Right forelimb (tissue), 1 donor: Measurements from ENCODE around the gene HABP2.
A peak's percentile ranks its signal among the peaks of the same experiment; 100 is the strongest.

Experiments used
- DNase-seq: peaks from one replicate; pipeline ENCODE4 v3.0.0-alpha.2; 2018

The HABP2 gene

DNA sequence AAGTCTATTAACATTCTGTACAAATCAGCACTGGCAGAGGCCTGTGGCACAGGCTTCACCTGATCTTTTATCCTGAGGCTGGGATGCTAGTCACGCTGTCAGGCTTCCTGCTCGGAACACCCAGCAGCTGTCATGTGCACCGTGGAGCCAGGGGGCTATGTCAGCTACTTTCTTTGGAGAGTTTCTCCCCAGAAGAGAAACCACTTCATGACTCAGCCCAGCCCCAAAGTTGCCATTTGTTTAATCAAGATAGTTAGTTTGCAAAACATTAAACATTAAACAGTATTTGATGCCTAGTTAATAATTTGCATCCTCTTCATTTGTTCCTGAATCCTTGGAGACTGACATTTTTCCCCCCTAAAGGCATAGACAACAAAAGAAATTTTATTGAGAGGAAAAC lies at the start of gene HABP2:
TSS of gene HABP2 (plus strand) at position 353 of the 400 bp plus-strand sequence. CDS start 69 bp downstream, outside the sequence.
- no peak for DNase-seq

DNA sequence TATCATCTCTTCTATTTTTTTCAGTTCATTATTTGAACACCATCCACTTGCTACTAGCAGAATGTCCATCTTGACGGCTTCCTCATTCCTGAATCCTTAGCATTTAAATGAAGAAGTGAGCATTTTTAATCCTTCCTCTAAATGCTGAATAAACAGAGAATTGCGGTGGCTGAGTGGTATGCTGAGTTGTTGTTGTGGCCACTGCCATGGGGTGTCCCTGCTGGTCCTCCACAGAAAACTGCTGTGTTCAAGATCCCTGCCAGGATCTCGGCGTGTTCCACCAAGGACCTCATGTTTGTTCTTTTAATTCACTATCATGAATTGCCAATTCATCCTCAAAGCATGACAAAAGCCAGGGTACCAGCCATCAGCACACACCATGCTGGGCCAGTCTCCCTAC lies 48.9 kb upstream of the HABP2 start:
- DNase-seq, result no peak

- no peak for DNase-seq
Measured at GRCh38 chr10:113504423-113504822, 48.4 kb upstream of the HABP2 start.

- no peak for DNase-seq
Measured at GRCh38 chr10:113506476-113506875, 46.4 kb upstream of the HABP2 start.

DNA sequence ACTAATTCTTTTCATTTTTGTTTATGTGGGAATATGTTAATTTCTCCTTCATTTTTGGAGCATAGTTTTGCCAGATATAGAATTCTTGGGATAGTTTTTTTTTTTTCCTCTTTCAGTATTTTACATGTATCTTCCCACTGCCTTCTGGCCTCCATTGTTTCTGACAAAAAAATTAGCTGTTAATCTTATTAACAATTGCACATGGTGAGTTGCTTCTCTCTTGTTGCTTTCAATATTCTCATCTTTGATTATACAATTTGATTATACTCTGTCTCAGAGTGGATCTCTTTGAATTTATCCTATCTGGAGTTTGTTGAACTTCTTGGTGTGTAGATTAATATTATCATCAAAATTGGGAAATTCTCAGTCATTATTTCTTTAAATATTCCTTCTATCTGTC lies 41.4 kb upstream of the HABP2 start:
- no peak for DNase-seq

DNA sequence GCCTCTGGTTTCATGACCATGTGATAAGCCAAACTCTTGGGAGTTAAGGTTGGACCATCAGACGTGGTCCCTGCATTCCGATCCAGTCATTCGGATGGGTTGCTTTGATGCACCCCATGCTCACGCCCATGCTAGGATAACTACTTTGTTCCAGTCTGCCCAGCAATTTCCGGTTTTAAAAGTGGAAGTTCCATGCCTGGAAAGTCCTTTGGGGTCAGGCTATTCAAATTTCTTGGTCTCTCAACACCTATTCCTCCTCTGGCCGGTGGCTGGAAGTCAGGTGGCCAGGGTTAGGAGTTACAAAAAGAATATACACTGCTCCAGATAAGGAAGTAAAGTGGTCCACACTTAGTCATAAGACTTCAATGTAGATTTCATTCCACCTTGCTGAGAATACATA lies 37.7 kb upstream of the HABP2 start:
- DNase-seq, result peak; percentile 39

- peak; percentile 47 for DNase-seq
Measured at GRCh38 chr10:113515601-113516000, 37.3 kb upstream of the HABP2 start.

DNA sequence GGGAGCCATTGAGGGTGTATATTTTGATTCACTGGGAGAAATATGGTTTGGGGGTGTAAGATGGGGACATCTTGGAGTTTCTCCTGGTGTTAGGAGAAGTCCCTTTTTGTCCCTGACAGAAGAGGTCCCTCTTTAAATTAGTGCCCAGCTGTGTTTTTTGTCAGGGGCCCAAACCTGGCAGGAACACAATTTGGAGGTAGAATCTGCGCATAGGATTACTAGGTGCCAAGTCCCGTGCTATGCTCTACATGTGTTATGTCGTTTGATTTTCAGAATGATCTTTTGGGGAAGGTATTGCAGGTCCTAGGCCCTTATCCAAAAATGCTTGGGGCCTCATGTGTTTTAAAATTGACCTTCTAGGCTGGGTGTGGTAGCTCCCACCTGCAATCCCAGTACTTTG lies 36.8 kb upstream of the HABP2 start:
- peak; percentile 54 for DNase-seq

GRCh38 chr10:113517165-113517900 lies 35.5 kb upstream of the HABP2 start:
- peak; percentile 37 for DNase-seq

- no peak for DNase-seq
Measured at GRCh38 chr10:113517901-113518260, 35.0 kb upstream of the HABP2 start.

DNA sequence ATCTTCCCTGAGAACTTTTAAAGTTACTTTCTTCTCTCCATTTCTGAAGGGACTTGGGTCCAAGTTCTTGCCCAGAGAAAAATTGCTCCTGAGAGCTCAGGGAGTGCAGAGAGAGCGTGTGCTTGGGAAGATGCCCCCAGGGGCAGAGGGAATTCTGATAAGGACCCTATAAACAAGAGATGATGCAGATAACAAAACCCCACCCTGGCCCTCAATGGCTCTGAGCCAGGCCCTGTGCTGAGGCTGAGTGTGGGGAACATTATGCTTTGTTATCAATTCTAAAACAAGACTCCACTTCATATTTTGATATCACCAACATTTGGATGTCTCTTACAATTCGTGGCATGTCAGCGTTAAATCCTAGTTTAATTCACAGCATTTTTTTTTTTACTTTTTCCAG lies 34.4 kb upstream of the HABP2 start:
- no peak for DNase-seq

- DNase-seq, result no peak
Measured at GRCh38 chr10:113518816-113519591, 33.8 kb upstream of the HABP2 start.

- DNase-seq, result no peak
Measured at GRCh38 chr10:113519681-113520115, 33.2 kb upstream of the HABP2 start.

- DNase-seq, result no peak
Measured at GRCh38 chr10:113520261-113520660, 32.6 kb upstream of the HABP2 start.

DNA sequence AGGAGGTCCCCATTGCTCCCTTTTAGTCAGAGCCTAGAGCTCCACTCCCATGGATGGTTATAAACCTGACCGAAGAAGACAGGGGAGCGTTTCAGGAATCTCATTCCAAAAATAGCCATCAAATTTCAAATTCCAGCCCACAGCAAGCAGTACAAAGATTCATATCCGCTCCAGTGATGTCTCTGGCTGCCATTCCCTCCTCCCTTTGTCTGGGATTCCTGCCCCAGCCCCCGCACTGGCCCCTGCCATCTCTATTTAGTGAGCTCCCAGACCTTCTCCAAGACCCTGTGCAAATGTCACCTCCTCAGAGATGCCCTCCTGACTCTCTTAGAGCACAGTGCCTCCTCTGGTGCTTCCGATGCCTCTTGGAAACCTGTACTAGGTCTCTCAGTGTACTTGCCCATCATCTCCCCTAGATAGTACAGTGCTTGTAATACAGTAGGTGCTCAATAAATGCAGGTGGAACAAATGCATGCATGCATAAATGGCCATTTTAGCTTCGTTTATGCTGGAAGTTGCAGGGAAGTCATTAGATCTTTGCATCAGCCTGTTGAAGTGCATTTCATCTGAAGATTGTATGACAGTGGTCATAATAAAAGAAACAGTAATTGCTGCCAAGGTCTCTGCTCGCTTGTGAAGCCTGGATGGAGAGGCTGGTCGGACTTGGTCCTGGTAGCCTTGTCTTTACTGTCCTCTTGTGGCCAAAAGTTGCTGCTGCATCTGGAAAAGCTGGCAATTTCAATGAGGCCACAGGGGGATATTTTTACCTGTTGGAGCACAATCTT lies 32.0 kb upstream of the HABP2 start:
- DNase-seq, result peak; percentile 81

GRCh38 chr10:113521475-113521795 lies 31.4 kb upstream of the HABP2 start:
- DNase-seq, result no peak

GRCh38 chr10:113522460-113522859 lies 30.4 kb upstream of the HABP2 start:
- DNase-seq, result no peak

GRCh38 chr10:113523071-113523470 lies 29.8 kb upstream of the HABP2 start:
- DNase-seq, result no peak

DNA sequence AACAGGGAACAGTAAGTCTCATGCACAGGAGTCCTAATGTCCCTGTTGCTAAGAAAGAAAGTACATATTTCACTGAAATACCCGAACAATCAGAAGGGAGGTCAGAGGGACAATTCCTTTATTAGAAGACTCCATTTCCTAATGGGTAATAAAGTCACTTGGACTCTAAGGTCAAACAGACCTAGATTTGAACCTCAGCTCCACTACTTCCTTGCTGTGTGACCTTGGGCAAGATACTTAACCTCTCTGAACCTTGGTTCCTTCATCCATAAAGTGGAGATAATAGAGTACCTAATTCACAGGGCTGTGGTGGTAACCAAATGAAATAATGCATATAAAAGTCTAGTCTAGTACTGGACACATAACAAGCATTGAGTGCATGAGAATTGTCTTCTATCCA lies 29.2 kb upstream of the HABP2 start:
- no peak for DNase-seq

DNA sequence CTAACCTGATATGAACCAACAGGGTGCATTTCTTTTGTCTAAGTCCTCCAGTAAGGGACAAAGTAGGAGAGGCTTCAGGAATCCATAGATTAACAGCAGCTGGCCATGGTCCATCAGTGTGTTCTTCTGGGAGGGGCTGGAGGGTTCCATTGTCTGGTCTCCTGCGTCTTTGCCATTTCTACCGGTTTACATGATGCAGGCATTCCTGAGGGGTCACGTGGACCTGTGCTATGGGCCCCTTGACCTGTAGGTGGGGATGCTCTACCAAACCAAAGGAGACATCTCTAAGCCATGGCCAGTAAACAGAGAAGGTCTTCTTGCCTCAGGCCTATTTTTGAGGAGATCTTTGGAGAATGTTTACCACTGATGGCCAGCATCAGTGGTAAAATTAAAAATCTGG lies 28.7 kb upstream of the HABP2 start:
- DNase-seq, result no peak

- DNase-seq, result no peak
Measured at GRCh38 chr10:113524539-113525490, 28.0 kb upstream of the HABP2 start.

GRCh38 chr10:113525713-113526112 lies 27.1 kb upstream of the HABP2 start:
- no peak for DNase-seq
